GM19240 (cell line): ENCODE measurements around the gene PPP3CA.
"Not testable (repeated sequence)": the region's sequence is repeated elsewhere in the genome, so short reads cannot be mapped to it uniquely, and the experiment has no call there.

Source experiments
- DNase-seq: peaks from one replicate; pipeline ENCODE4 v3.0.0; 2011; ENCODE audit warnings: low spot score; ENCODE audit not compliant: insufficient read length

PPP3CA gene

GRCh38 chr4:101256222-101256621 lies 91.1 kb downstream of the PPP3CA start:
- no peak for DNase-seq

- no peak for DNase-seq
Observed at GRCh38 chr4:101254776-101255175, 92.5 kb downstream of the PPP3CA start.

GRCh38 chr4:101253121-101253520 lies 94.2 kb downstream of the PPP3CA start:
- DNase-seq: no peak

DNA sequence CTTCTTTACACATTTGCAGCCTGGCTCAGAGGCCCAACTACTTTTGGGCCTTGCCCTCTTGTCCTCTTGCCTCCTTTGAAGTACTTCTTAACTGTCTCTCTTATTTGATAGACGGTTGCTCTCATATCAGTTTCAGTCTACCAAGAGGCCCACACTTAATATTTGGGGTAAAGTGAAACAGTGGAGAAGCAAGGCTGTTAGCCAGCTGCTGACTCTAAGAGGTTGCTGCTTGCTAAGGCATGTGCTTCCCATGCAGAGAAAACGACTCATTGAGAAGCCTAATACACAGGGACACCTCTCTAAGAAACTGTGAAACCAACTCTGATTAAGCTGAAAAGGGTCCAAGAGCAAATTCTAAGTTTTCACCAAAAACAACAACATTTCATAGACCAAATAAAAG lies 94.6 kb downstream of the PPP3CA start:
- DNase-seq: no peak

GRCh38 chr4:101251261-101251660 lies 96.1 kb downstream of the PPP3CA start:
- DNase-seq: no peak

- no peak for DNase-seq
Observed at GRCh38 chr4:101244349-101244748, 103.0 kb downstream of the PPP3CA start.

GRCh38 chr4:101242441-101242840 lies 104.9 kb downstream of the PPP3CA start:
- no peak for DNase-seq

DNA sequence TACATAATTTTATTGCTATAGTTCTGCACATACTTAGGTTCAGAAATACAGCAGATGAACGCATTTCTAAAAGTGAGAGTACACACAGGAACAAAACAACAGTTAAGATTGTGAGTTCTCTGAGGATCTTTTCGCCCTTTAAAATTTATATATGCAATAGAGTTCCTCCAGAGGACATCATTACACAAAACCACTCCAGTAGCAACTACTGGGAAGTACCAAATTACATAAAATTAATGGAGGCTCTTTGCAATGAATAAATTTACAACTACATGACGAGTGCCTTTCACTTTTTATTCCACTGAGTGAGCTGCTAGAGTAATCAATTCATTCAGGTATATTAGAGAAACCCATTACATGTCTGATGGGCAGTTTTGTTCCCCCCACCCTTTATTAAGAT lies 107.2 kb downstream of the PPP3CA start:
- no peak for DNase-seq

DNA sequence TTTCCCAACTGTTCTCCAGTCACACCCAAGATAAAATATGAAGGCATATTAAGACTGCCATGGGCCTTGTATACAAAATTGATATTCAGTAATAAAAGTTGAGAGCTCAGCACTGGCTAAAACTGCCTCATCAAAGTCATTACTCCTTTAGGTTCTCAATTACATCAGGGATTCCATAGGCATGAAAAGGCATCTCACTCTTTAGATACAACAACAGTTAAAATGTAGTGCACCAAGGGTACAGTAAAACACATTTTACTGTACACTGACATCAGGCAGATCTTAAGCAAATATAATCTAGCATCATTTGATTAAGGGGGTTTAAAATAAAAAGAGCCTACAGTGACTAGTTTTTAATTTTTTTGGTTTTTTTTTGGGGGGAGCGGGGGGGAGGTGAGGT lies 107.7 kb downstream of the PPP3CA start:
- DNase-seq: no peak

DNA sequence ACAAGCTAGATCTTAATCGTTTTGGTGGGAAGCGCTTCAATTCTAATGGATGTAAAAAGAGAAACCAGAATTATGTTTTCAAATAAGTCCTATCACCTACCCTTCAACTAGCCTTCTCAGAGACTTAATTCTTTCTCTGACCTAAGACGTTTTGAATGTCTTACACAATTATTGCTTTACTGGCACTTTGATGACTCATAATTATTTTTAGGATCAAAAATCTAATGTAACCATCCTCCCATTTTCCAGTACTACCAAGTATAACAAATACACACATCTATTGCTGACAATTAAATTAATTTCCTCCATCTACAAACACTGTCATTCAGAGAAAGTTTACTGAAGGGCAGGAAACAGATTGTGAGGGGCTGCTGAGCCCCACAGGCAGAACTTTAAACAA lies 108.6 kb downstream of the PPP3CA start:
- DNase-seq: no peak

DNA sequence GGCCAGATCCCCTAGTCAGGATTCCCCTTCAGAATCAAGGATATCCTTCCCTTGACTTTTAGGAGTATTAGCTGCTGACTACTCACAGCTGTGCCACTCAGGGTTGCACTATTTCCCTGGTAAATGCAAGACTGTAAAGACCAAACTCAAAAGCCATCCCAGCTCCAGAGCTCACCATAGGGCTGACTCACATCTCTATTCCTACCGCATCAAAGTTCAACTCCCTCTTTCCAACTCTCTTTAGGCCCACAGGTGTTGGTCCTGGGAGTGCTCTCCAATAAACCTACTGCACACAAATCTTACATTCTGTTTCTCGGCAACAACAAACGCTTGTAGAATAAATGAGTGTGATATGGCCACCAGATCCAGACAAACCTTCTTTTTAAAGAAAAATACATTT lies 109.6 kb downstream of the PPP3CA start:
- no peak for DNase-seq

DNA sequence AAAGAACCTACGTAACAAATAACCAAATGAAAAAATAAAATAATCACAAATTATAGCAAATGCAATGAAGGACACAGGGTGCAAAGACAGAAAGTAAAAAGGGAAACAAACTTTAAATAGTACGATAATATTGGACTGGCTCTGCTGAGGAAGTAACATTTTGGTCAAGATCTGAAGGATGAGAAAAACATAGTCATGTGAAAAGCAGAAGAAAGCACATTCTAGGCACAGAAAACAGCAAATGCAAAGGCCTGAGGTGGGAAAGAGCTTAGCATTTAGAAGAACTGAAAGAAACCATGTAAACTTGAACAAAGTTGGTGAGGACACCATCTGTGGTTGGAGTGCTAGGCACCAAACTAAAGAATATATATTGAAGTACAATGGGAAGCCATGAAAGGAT lies 111.2 kb downstream of the PPP3CA start:
- DNase-seq: no peak

- DNase-seq: not testable (repeated sequence)
Observed at GRCh38 chr4:101234141-101234540, 113.2 kb downstream of the PPP3CA start.

DNA sequence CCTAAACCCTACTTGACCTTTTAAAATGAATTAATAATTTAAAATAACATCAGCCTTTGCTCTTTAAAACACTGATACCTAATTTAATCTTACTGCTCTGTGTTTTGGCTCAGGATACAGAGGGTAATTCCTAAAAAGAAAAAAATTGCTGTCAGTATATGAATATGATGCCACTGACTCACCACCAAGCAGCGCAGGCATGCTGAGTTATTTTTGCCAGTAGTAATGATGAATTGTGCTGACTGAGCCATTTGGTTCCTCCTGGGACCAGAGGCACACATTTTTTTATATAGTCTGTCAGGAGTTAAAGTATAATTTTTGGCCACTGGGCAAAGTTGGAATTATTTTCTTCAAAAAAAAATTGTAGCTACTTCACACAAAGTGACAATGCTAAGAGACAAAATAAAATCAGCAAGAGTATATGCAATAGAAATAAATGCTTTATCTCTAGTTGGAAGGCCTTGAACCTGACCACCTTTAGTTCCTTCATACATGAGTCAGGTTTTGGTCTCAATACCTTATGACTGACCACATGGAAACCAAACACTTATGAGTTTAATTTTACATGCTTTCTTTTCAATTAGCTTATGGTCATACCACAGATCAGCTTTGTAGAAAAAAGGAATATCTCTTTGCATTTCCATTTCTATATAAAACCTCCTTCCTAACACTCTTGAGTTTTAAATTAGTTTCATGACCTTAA lies 115.1 kb downstream of the PPP3CA start:
- no peak for DNase-seq

DNA sequence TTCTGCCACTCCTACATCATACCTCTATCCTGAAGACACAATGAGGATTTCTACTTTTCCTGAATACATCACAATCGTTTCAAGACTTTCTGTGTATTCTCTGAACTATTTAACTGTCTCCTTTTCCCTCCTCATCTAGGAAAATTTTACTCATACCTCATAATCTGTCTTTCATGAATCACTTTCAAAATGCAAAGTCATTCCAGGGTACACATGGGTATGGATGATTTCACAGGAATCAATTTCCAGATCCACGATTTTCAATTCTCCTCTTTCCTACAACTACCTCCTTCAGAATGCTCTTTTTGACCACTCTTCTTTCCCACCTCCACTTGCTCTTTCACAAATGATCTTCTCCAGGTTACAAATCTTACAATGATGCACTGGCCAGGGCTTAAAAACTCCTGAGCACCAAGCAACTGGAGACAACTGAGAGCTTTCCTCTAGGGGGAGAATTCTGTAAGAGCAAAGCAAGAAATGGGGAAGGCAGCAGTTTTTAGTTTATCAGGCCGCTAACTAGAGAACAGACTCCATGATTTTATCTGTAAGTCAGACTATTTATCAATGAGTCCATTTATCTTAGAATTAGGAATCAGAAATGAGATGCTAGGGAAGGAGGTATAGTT lies 116.4 kb downstream of the PPP3CA start:
- no peak for DNase-seq

DNA sequence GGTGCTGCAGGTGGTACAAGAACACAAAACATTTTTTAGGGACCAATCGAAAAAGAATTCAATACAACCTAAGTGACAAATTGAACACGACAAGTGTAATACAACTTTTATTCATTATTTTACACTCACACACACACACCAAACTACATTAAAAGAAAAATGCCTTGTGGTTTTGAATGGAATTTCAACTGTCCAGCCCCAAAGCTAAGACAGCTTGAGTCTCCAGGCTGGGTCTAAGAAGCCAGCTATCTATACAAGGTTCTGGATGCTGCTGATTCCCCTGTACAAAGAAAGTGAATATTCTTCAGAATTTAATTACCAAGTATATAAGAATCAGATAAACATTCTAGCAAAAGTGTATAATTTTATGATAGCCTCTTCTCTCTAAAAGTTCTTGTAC lies 118.2 kb downstream of the PPP3CA start:
- no peak for DNase-seq

DNA sequence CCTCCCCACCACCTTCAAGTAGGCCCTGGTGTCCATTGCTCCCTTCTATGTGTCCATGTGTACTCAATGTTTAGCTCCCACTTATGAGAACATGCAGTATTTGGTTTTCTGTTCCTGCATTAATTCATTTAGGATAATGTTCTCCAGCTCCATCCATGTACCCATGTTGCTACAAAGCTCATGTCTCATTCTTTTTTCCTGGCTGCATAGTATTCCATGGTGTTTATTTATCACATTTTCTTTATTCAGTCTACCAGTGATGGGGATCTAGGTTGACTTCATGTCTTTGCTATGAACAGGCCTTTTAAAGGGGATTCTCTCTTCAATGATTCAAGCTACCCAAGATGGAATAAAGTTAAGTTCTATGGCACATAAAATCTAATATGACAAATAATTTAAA lies 119.6 kb downstream of the PPP3CA start:
- DNase-seq: no peak

DNA sequence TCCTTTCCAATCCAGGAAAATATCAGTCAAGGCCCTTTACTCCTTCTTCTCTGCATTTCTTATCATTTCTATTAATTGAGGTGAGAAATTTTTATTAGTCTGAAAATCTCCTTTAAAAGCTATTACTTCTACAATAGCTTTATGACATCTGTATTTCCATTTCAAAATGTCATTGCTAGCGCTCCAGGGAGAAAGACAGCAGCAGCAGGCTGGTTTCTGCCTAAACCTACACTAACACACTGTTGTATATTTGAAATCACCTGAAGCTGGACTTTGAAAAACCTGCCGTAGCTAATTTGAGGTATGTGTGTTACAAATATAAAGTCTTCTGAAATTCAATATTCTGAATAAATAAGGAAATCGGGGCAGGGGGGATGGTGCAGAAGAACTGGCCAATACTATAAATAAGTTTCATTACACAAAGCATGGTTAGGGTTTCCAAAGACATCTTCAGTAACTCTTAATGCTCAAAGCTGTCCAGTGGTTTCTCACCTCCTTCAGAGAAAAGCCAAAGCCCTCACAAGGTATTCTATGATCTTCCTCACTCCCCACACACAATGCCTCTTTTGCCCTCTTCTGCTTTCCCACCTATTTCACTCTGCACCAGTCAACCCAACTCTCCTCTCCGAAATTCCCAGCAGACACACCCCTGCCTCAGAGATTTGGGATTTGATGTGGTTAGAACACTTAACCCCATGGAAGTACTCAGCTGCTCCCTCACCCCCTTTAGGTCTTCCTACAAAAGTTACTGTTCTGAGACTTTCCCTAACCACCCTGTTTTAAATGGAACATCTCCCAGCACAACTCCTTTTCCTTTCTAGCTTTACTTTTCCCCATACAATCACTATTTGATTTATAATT lies 122.7 kb downstream of the PPP3CA start:
- no peak for DNase-seq

- DNase-seq: no peak
Observed at GRCh38 chr4:101222156-101222845, 125.0 kb downstream of the PPP3CA start.

GRCh38 chr4:101221294-101221693 lies 126.0 kb downstream of the PPP3CA start:
- no peak for DNase-seq

DNA sequence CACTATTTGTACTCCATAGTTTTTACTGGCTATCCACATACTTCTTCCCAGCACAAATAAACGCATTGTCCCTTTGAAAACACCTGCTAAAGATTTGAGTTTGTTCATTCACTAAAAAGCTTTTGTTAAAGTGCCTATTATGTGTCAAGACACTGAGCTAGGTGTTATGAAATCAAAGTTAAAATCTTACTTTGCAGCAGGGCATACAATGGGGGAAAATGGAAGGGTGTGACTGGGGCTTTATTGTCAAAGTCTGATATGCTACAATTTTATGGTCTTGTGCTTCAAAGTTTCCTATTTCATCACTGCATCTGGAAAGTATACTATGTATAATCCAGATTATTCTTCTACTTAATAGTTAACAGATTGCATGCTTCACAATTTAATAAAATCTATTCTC lies 128.4 kb downstream of the PPP3CA start:
- DNase-seq: no peak

DNA sequence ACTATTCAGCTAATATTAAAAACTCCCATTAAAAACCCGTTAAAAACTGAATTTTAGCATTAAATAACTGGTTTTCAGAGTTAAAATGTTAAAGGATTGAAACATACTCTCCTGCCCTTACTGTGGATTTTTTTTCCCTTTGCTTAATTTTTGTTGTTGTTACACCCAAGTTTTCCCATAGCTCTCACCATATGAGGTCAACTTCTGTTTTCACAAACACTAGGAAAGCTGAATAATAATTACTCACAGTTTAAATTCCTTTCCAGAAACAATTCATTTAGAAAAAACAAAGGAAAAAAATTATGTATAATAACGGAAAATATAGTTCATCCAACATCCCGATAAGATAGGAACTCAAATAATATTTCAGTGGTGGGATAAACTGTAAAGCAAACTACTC lies 129.0 kb downstream of the PPP3CA start:
- DNase-seq: no peak
